HG03196 (cell line): ENCODE data around the gene ANKRD36.
"Not testable (repeated sequence)": the region's sequence is repeated elsewhere in the genome, so short reads cannot be mapped to it uniquely, and the experiment has no call there.

Experiments used
- ATAC-seq: cut with Tn5 transposase; IDR thresholded peaks from one replicate; pipeline ENCODE4 v1.9.1; 2021; ENCODE audit not compliant: unreplicated experiment

ANKRD36 gene

GRCh38 chr2:97112320-97113049, 468 bp upstream of the ANKRD36 start:
- peak; percentile 53 for ATAC-seq

GRCh38 chr2:97113882-97114255, 916 bp downstream of the ANKRD36 start:
- peak; percentile 5 for ATAC-seq

GRCh38 chr2:97129090-97129489, 16.1 kb downstream of the ANKRD36 start:
- ATAC-seq = not testable (repeated sequence)

GRCh38 chr2:97144016-97144415, 31.1 kb downstream of the ANKRD36 start:
- ATAC-seq = not testable (repeated sequence)

GRCh38 chr2:97166548-97166947, 53.6 kb downstream of the ANKRD36 start:
- not testable (repeated sequence) for ATAC-seq

GRCh38 chr2:97167938-97168337, 55.0 kb downstream of the ANKRD36 start:
- ATAC-seq = not testable (repeated sequence)

- not testable (repeated sequence) for ATAC-seq
Observed at GRCh38 chr2:97168583-97168982, 55.6 kb downstream of the ANKRD36 start.

- not testable (repeated sequence) for ATAC-seq
Observed at GRCh38 chr2:97180391-97180790, 67.4 kb downstream of the ANKRD36 start.

GRCh38 chr2:97195349-97195748, 82.4 kb downstream of the ANKRD36 start:
- ATAC-seq = not testable (repeated sequence)

GRCh38 chr2:97197251-97197650, 84.3 kb downstream of the ANKRD36 start:
- ATAC-seq = not testable (repeated sequence)

GRCh38 chr2:97200887-97201286, 87.9 kb downstream of the ANKRD36 start:
- not testable (repeated sequence) for ATAC-seq

GRCh38 chr2:97202643-97203250, 89.8 kb downstream of the ANKRD36 start:
- not testable (repeated sequence) for ATAC-seq

GRCh38 chr2:97210325-97210724, 97.4 kb downstream of the ANKRD36 start:
- ATAC-seq = no peak

GRCh38 chr2:97215025-97215424, 102.1 kb downstream of the ANKRD36 start:
- not testable (repeated sequence) for ATAC-seq

- not testable (repeated sequence) for ATAC-seq
Observed at GRCh38 chr2:97230848-97231585, 118.1 kb downstream of the ANKRD36 start.

GRCh38 chr2:97232981-97233380, 120.0 kb downstream of the ANKRD36 start:
- ATAC-seq = not testable (repeated sequence)

GRCh38 chr2:97233660-97234295, 120.8 kb downstream of the ANKRD36 start:
- ATAC-seq = not testable (repeated sequence)

- ATAC-seq = not testable (repeated sequence)
Observed at GRCh38 chr2:97261192-97261591, 148.2 kb downstream of the ANKRD36 start.

GRCh38 chr2:97266449-97266848, 153.5 kb downstream of the ANKRD36 start:
- not testable (repeated sequence) for ATAC-seq

- ATAC-seq = no peak
Observed at GRCh38 chr2:97267411-97268074, 154.6 kb downstream of the ANKRD36 start.
